Activated CD4-positive, alpha-beta T cell treated with anti-CD3 and anti-CD28 coated beads, Interleukin-2, amount 10 ng/mL, durations not matched to agents 24 days and 14 days (primary cell): ENCODE measurements around the gene FIBP. TPM values are rescaled to one million over a fixed set of nuclear protein-coding genes. Genes with fewer than 3 reads are reported as not detected.

Experiments used
- DNase-seq: peaks from one replicate; pipeline ENCODE4 v3.0.0; 2022
- H3K27ac Mint-ChIP-seq: one replicate; pipeline ENCODE4 v1.8.0; 2022; ENCODE audit warnings: mild to moderate bottlenecking, mixed read lengths
- H3K27me3 Mint-ChIP-seq: one replicate; pipeline ENCODE4 v1.8.0; 2022; ENCODE audit warnings: mixed read lengths
- H3K36me3 Mint-ChIP-seq: one replicate; pipeline ENCODE4 v1.8.0; 2022; ENCODE audit warnings: low read depth, mild to moderate bottlenecking, mixed read lengths
- H3K4me1 Mint-ChIP-seq: one replicate; pipeline ENCODE4 v1.8.0; 2021; ENCODE audit warnings: mixed read lengths
- H3K4me3 Mint-ChIP-seq: one replicate; pipeline ENCODE4 v1.8.0; 2022; ENCODE audit warnings: mild to moderate bottlenecking, moderate library complexity, mixed read lengths
- H3K9me3 Mint-ChIP-seq: one replicate; pipeline ENCODE4 v1.8.0; 2021; ENCODE audit warnings: mixed read lengths
- intact Hi-C: fragments of 100-400 bp; cut with micrococcal nuclease; formaldehyde crosslinking; loops from one replicate; pipeline ENCODE4 v1.15.1; 2023
- total RNA-seq: library from RNA; stranded (reverse); gene quantifications from 2 replicates; pipeline ENCODE4 v1.2.3, GENCODE V29; 2022

Gene FIBP
- total RNA-seq, 1 donor from 2014 or later: 91.0 TPM

DNA sequence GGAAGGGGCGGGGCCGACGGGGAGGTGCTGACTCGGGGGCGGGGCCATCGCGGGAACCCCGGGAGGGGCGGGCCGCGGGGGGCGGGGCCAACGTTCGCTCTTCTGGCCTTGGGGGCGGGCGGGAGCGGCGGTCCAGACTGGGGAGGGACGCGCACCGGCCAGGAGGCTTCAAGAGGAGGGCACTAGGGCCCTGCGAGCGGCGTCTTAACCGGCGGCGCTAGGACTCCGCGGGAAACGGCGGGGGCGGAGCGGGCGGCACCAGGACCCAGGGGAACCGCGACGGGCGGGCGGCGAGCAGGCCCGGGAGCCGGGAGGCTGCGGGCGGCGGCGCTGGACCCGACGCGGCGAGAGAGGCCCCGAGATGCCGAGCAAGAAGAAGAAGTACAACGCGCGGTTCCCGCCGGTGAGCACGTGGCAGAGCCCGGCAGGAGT is 30.9 kb upstream of the FIBP start, which contains the start of gene DRAP1:
Gene DRAP1, plus strand, starts transcription at position 286 of the 432 bp plus-strand sequence. Its CDS starts 76 bp downstream, at position 362.
- peak; percentile 99 for DNase-seq
- peaks cover 23% of the 10 kb centered on the region for H3K4me1 Mint-ChIP-seq
- H3K4me3 Mint-ChIP-seq: peak within 1 kb of the TSS; percentile 96
- H3K27me3 Mint-ChIP-seq: no peaks in the 10 kb centered on the region
- peaks cover 36% of the 10 kb centered on the region for H3K36me3 Mint-ChIP-seq
- H3K9me3 Mint-ChIP-seq: no peaks in the 10 kb centered on the region
- intact Hi-C loops: loop anchor here (1.0 kb wide), 7 partner anchors 9 to 256 kb away; partner anchors contain the start of genes CCDC85B, FOSL1, MUS81 and SART1
- peak within 1 kb of the TSS; percentile 90 for H3K27ac Mint-ChIP-seq

DNA sequence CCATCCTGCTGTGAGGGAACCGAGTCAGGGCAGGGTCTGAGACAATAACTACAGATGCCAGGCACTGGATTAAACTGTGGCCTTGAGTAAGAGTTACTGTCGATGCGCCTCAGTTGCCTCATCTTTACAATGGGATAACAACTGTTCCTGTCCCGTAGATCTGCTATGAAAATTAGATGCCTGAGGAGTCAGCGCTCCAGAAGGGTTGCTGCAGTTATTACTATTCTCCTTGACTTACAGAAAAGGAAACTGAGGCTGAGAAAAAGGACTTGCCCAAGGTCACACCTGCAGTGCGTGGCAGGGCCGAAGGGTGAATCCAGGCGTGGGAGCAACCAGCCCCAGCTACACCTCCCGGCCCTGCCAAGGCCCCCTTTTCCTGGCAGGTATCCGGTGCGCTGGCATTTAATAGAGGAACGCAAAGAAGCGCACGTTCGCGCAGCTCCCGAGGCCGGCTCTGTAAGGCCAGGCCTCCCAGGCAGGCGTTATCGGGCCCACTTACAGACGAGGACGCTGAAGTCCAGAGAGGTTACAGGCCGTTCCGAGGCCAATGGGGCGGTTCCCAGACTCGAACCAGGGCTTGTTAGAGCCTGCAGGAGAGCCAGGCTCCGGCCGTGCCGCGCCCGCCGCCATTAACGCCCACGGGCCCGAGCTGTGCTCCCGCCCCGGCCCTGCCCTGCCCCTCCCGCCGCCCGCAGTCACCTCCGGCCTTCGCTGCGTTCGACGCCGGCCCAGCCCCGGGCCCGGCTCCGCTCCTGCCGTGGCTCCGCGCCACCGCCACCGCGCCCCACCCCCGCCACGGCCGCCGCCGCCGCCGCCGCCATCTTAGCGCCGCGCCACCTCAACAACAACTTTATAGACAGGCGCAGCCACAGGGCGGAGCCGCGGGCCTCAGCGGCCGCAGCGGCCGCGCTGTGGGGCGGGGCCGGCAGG is 30.2 kb upstream of the FIBP start, which contains the start of gene C11orf68:
Gene C11orf68, minus strand, starts transcription at position 852 of the 930 bp plus-strand sequence. Its CDS starts 31 bp downstream, at position 821.
- intact Hi-C loops: loop anchor here (1.0 kb wide), 7 partner anchors 10 to 255 kb away; partner anchors contain the start of genes CCDC85B, FOSL1, MUS81 and SART1
- Mint-ChIP-seq H3K4me3 (peak within 1 kb of the TSS; percentile 96), H3K4me1 (peaks cover 23% of the 10 kb centered on the region)

GRCh38 chr11:65917434-65918210 is 29.4 kb upstream of the FIBP start:
- H3K27me3 Mint-ChIP-seq: no peaks in the 10 kb centered on the region
- no peak for DNase-seq
- H3K27ac Mint-ChIP-seq: no peak overlapping the region
- H3K9me3 Mint-ChIP-seq: no peaks in the 10 kb centered on the region
- intact Hi-C loops: no loop called here
- H3K36me3 Mint-ChIP-seq: peaks cover 27% of the 10 kb centered on the region
- peak overlapping the region; percentile 96 for H3K4me3 Mint-ChIP-seq
- peaks cover 22% of the 10 kb centered on the region for H3K4me1 Mint-ChIP-seq

More for the DNA sequence above, 30.2 kb upstream of the FIBP start, which contains the start of gene C11orf68:
- H3K9me3 Mint-ChIP-seq: no peaks in the 10 kb centered on the region
- no peaks in the 10 kb centered on the region for H3K27me3 Mint-ChIP-seq
- H3K36me3 Mint-ChIP-seq: peaks cover 36% of the 10 kb centered on the region
- DNase-seq: no peak
- H3K27ac Mint-ChIP-seq: peak within 1 kb of the TSS; percentile 90

GRCh38 chr11:65917077-65917433 is 28.8 kb upstream of the FIBP start:
- Mint-ChIP-seq H3K27me3 (no peaks in the 10 kb centered on the region), H3K36me3 (peaks cover 22% of the 10 kb centered on the region), H3K9me3 (no peaks in the 10 kb centered on the region), H3K4me1 (peaks cover 19% of the 10 kb centered on the region), H3K4me3 (peak overlapping the region; percentile 96), H3K27ac (peak overlapping the region; percentile 37)
- intact Hi-C loops: no loop called here
- no peak for DNase-seq

- Mint-ChIP-seq H3K9me3 (no peaks in the 10 kb centered on the region), H3K4me1 (peaks cover 19% of the 10 kb centered on the region), H3K36me3 (peaks cover 19% of the 10 kb centered on the region), H3K27me3 (peaks cover 2% of the 10 kb centered on the region), H3K4me3 (peak overlapping the region; percentile 96), H3K27ac (peak overlapping the region; percentile 8)
- intact Hi-C loops: no loop called here
- no peak for DNase-seq
Observed at GRCh38 chr11:65916391-65916790, 28.1 kb upstream of the FIBP start.

DNA sequence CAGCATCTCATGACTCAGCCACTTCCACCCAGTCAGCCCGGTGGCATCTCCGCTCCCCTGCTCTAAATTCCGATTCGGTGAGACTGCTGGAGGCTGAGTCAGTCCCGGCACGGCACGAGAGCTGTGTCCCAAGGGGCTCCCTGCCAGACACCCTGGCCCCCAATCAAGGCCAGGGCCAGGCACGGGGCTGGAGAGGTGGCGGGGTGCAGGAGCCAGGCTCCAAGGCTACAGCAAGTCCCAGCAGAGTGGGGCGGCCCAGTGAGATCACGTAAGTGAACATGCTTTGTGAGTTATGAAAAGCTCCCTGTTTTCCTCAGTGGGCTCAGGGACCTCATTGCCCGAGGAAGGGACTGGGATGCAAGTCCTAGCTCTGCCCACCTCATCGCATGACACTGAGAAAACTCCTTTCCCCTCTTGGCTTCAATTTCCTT is 27.6 kb upstream of the FIBP start:
- no peak for DNase-seq
- Mint-ChIP-seq H3K36me3 (peaks cover 18% of the 10 kb centered on the region), H3K4me1 (peaks cover 19% of the 10 kb centered on the region), H3K27ac (no peak overlapping the region), H3K4me3 (no peak overlapping the region), H3K27me3 (peaks cover 2% of the 10 kb centered on the region), H3K9me3 (no peaks in the 10 kb centered on the region)
- intact Hi-C loops: no loop called here

DNA sequence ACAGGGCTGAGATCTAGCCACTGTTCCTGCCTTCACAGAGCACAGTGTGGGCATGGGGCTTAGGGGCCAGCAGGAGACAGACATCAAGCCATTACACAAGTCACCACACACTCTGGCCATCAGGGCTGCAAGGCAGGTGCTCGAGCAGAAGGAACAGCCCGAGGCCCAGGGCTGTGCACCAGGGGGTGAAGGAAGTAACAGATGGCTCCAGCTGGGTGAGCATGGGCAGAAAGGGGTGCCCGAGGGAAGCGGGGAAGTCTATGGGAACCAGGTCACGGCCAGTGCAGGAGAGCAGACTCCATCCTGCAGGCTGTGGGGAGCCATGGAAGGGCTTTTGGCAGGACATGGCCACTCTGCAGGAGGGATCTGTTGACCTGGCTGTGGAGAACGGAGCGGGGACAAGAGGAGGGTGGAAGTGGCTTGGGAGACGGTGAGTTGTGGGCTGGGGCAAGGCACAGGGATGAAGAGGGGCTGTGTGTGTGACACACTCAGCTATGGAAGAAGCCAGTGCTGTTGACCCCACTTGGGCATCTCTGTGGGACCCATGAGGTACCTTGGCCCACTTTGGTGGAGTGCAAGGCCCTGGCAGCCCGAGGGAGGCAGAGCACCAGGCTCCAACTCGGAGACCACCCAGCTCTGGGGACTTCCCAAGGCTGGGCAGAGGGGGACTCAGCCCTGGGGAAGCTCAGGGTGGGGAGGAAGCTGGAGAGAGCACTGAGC is 27.0 kb upstream of the FIBP start:
- peaks cover 14% of the 10 kb centered on the region for H3K36me3 Mint-ChIP-seq
- H3K27me3 Mint-ChIP-seq: peaks cover 2% of the 10 kb centered on the region

DNA sequence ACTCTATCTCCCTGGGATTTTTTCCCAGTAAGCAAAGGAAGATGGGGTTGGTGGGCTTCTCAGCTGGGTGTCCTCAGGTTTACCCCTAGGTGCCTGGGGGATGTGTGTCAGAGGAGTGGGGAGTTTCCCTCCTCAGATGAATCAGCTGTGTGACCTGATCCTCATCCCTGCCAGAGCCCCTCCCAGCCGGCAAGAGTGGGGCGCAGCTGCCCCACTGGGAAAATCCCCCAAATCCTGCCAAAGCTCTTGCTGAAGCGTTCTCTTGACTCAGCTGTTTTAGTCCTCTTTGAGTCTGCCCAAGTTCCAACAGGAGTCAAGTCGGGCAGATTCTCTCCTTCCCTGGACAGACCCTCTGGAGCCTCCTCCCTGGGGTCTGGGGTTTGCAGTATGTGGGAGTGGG is 24.6 kb upstream of the FIBP start:
- Mint-ChIP-seq H3K4me3 (no peak overlapping the region), H3K36me3 (peaks cover 9% of the 10 kb centered on the region)
- DNase-seq: no peak

More for the DNA sequence above, 27.0 kb upstream of the FIBP start:
- no peak for DNase-seq
- Mint-ChIP-seq H3K4me3 (no peak overlapping the region), H3K4me1 (peaks cover 18% of the 10 kb centered on the region), H3K9me3 (no peaks in the 10 kb centered on the region), H3K27ac (peak overlapping the region; percentile 17)
- intact Hi-C loops: no loop called here

GRCh38 chr11:65911682-65912568 is 23.7 kb upstream of the FIBP start:
- DNase-seq: no peak
- Mint-ChIP-seq H3K4me1 (peaks cover 16% of the 10 kb centered on the region), H3K27ac (no peak overlapping the region), H3K36me3 (peaks cover 9% of the 10 kb centered on the region), H3K9me3 (no peaks in the 10 kb centered on the region), H3K27me3 (peaks cover 6% of the 10 kb centered on the region), H3K4me3 (no peak overlapping the region)
- intact Hi-C loops: no loop called here

More for the DNA sequence above, 24.6 kb upstream of the FIBP start:
- no peak overlapping the region for H3K27ac Mint-ChIP-seq
- H3K9me3 Mint-ChIP-seq: no peaks in the 10 kb centered on the region
- H3K27me3 Mint-ChIP-seq: peaks cover 4% of the 10 kb centered on the region
- H3K4me1 Mint-ChIP-seq: peaks cover 21% of the 10 kb centered on the region
- intact Hi-C loops: no loop called here

- Mint-ChIP-seq H3K36me3 (no peaks in the 10 kb centered on the region), H3K9me3 (no peaks in the 10 kb centered on the region), H3K4me1 (peaks cover 6% of the 10 kb centered on the region), H3K27ac (no peak overlapping the region), H3K4me3 (no peak overlapping the region), H3K27me3 (peaks cover 21% of the 10 kb centered on the region)
- DNase-seq: no peak
- intact Hi-C loops: no loop called here
Observed at GRCh38 chr11:65907878-65908277, 19.6 kb upstream of the FIBP start.

- H3K36me3 Mint-ChIP-seq: no peaks in the 10 kb centered on the region
- peaks cover 14% of the 10 kb centered on the region for H3K4me1 Mint-ChIP-seq
- H3K27me3 Mint-ChIP-seq: peaks cover 21% of the 10 kb centered on the region
- H3K4me3 Mint-ChIP-seq: no peak overlapping the region
- no peak for DNase-seq
- no peak overlapping the region for H3K27ac Mint-ChIP-seq
- intact Hi-C loops: no loop called here
- no peaks in the 10 kb centered on the region for H3K9me3 Mint-ChIP-seq
Observed at GRCh38 chr11:65906602-65907001, 18.3 kb upstream of the FIBP start.

DNA sequence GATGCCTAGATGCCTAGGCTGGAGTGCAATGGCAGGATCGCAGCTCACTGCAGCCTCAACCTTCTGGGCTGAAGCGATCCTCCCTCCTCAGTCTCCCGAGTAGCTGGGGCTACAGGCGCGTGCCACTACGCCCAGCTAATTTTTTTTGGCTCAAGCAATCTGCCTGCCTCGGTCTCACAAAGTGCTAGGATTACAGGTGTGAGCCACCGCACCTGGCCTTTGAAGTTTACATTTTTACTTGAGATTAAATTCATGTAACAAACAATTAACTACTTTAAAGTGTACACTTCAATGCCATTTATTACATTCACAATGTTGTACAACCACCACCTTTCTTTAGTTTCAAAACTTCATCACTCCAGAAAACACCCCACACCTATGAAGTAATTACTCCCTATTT is 15.4 kb upstream of the FIBP start:
- Mint-ChIP-seq H3K36me3 (peaks cover 3% of the 10 kb centered on the region), H3K27ac (no peak overlapping the region), H3K9me3 (no peaks in the 10 kb centered on the region), H3K27me3 (peaks cover 21% of the 10 kb centered on the region), H3K4me1 (peaks cover 16% of the 10 kb centered on the region), H3K4me3 (no peak overlapping the region)
- DNase-seq: no peak
- intact Hi-C loops: no loop called here
